Liver (tissue), 3 donors: ENCODE measurements around the gene KRT81.

Experiments
- EGR1 ChIP-seq, 2 donors: IDR thresholded peaks; 2 replicates each; pipeline ENCODE4 v1.6.1; 2016 to 2018; ENCODE audit warnings: antibody characterized with exemption in 2 of 2, low read depth in 2 of 2
- GABPA ChIP-seq, 2 donors: IDR thresholded peaks in 1 of 2; conservative IDR thresholded peaks in 1 of 2; 2 replicates each; pipeline ENCODE4 v1.6.1; 2016; ENCODE audit warnings: antibody characterized with exemption in 2 of 2, mild to moderate bottlenecking in 1 of 2, moderate library complexity in 1 of 2
- RAD21 ChIP-seq, 2 donors: IDR thresholded peaks; 2 replicates each; pipeline ENCODE4 v1.6.1; 2016; ENCODE audit warnings: antibody characterized with exemption in 2 of 2, mild to moderate bottlenecking in 2 of 2
- SP1 ChIP-seq: IDR thresholded peaks from 2 replicates; pipeline ENCODE4 v1.6.1; 2018; ENCODE audit warnings: antibody characterized with exemption, mild to moderate bottlenecking
- TF ChIP-seq, protein P1 (sequence below): fragments of 150-350 bp; IDR thresholded peaks from 2 replicates; pipeline ENCODE4 v1.5.1; 2017; ENCODE audit warnings: improper control_type of control experiment, low read depth, low read length; ENCODE audit not compliant: missing input control
- TF ChIP-seq, protein P2 (sequence below): IDR thresholded peaks from 2 replicates; pipeline ENCODE4 v1.6.1; 2016; ENCODE audit warnings: antibody characterized with exemption, mild to moderate bottlenecking
- donor health status: healthy.
- donor health status: healthy.

GRCh38 chr12:52294803-52295202 is 3.5 kb upstream of the KRT81 start:
- TF ChIP-seq RAD21 (IDR thresholded peaks at IDR 0.05), result no peak
- no peak for TF ChIP-seq EGR1 (IDR thresholded peaks at IDR 0.05; ENCODE audit: low read depth in 2 of 2)
- no peak for TF ChIP-seq SP1
- TF ChIP-seq, protein P1, sequence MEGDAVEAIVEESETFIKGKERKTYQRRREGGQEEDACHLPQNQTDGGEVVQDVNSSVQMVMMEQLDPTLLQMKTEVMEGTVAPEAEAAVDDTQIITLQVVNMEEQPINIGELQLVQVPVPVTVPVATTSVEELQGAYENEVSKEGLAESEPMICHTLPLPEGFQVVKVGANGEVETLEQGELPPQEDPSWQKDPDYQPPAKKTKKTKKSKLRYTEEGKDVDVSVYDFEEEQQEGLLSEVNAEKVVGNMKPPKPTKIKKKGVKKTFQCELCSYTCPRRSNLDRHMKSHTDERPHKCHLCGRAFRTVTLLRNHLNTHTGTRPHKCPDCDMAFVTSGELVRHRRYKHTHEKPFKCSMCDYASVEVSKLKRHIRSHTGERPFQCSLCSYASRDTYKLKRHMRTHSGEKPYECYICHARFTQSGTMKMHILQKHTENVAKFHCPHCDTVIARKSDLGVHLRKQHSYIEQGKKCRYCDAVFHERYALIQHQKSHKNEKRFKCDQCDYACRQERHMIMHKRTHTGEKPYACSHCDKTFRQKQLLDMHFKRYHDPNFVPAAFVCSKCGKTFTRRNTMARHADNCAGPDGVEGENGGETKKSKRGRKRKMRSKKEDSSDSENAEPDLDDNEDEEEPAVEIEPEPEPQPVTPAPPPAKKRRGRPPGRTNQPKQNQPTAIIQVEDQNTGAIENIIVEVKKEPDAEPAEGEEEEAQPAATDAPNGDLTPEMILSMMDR, result no peak
- no peak for TF ChIP-seq GABPA (IDR thresholded peaks at IDR 0.05 in 1 of 2, conservative IDR thresholded peaks at IDR 0.05 in 1 of 2)
- TF ChIP-seq, protein P2, sequence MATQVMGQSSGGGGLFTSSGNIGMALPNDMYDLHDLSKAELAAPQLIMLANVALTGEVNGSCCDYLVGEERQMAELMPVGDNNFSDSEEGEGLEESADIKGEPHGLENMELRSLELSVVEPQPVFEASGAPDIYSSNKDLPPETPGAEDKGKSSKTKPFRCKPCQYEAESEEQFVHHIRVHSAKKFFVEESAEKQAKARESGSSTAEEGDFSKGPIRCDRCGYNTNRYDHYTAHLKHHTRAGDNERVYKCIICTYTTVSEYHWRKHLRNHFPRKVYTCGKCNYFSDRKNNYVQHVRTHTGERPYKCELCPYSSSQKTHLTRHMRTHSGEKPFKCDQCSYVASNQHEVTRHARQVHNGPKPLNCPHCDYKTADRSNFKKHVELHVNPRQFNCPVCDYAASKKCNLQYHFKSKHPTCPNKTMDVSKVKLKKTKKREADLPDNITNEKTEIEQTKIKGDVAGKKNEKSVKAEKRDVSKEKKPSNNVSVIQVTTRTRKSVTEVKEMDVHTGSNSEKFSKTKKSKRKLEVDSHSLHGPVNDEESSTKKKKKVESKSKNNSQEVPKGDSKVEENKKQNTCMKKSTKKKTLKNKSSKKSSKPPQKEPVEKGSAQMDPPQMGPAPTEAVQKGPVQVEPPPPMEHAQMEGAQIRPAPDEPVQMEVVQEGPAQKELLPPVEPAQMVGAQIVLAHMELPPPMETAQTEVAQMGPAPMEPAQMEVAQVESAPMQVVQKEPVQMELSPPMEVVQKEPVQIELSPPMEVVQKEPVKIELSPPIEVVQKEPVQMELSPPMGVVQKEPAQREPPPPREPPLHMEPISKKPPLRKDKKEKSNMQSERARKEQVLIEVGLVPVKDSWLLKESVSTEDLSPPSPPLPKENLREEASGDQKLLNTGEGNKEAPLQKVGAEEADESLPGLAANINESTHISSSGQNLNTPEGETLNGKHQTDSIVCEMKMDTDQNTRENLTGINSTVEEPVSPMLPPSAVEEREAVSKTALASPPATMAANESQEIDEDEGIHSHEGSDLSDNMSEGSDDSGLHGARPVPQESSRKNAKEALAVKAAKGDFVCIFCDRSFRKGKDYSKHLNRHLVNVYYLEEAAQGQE, result no peak
